ENCODE results near the gene MICAL2. TPM values are rescaled to one million over a fixed set of nuclear protein-coding genes. Genes with fewer than 3 reads are reported as not detected.

Gene MICAL2
- total and polyA plus RNA-seq, 2 donors (not counting 3 experiments of a cell fraction or from before 2014, with no cell fraction given) = 67.6 to 200 TPM

DNA sequence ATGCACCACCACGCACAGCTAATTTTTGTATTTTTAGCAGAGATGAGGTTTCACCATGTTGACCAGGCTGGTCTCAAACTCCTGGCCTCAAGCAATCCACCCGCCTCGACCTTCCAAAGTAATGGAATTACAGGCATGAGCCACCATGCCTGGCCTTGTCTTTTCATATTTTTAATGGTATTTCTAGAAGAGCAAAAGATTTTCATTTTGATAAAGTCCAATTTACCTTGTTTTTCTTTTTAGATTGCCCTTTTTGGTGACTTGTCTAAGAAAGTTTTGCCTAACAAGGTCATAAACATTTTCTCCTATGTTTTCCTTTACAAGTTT is 45.5 kb upstream of the MICAL2 start:
- no peaks in the 10 kb centered on the region for H3K9me3 ChIP-seq (replicated peaks; ENCODE audit: control insufficient read depth, insufficient read depth, low read length)
- dilution Hi-C loops (cut with MboI; ENCODE audit: extremely low pct_ligation_motif_present, low sequenced_read_pairs) (no loop called here), intact Hi-C loops (cut with micrococcal nuclease) (no loop called here)
- H3K4me1 ChIP-seq (ENCODE audit: control insufficient read depth, extremely low read depth, insufficient read depth, low read length) = peaks cover 12% of the 10 kb centered on the region
- FAIRE-seq = no peak
- no peak overlapping the region for H3K27ac ChIP-seq (ENCODE audit: insufficient read depth, low read depth, low read length)
- H4K20me1 ChIP-seq (replicated peaks; ENCODE audit: control insufficient read depth, extremely low read depth, insufficient read depth, low read length) = no peaks in the 10 kb centered on the region
- H3K9me1 ChIP-seq (replicated peaks; ENCODE audit: control insufficient read depth, extremely low read depth, insufficient read depth, low read length) = no peaks in the 10 kb centered on the region
- BruUV-seq (replicated peaks) = no TSS peak
- CTCF ChIA-PET = interaction anchor here (1.4 kb wide), 1 partner anchor 133 kb away, joined by 3 read pairs; no protein-coding TSS in a partner anchor
- H2AFZ ChIP-seq (ENCODE audit: low read depth, low read length) = no peak overlapping the region
- POLR2A ChIA-PET = interaction anchor here (0.6 kb wide), 1 partner anchor 18 kb away, joined by 3 read pairs; no protein-coding TSS in a partner anchor
- no peaks in the 10 kb centered on the region for H3K36me3 ChIP-seq (ENCODE audit: control insufficient read depth in 2 of 2, extremely low read depth in 1 of 2, insufficient read depth in 2 of 2, low read length in 2 of 2)
- no peaks in the 10 kb centered on the region for H3K79me2 ChIP-seq (ENCODE audit: control insufficient read depth, insufficient read depth, low read length)
- H3K9ac ChIP-seq (replicated peaks; ENCODE audit: extremely low read depth, insufficient read depth, low read length) = no peak overlapping the region
- no peak overlapping the region for H3K4me3 ChIP-seq (replicated peaks in 1 of 3; ENCODE audit: insufficient read depth in 1 of 3, low read depth in 1 of 3, low read length in 3 of 3)
- no peak for DNase-seq (ENCODE audit: low read depth, low spot score)
- no peak overlapping the region for H3K4me2 ChIP-seq (ENCODE audit: insufficient read depth, low read length)
- no peak for TF ChIP-seq EZH2 (IDR thresholded peaks at IDR 0.05; ENCODE audit: borderline replicate concordance, low read depth, low read length, severe bottlenecking)
- no peak for TF ChIP-seq JUN (IDR thresholded peaks at IDR 0.05; ENCODE audit: borderline replicate concordance, insufficient read depth, insufficient read length, low read depth)
- TF ChIP-seq MYC (IDR thresholded peaks at IDR 0.05; ENCODE audit: low read depth, low read length) = no peak
- no peak for TF ChIP-seq GATA2 (IDR thresholded peaks at IDR 0.05; ENCODE audit: insufficient read depth, insufficient read length, low read depth, low read length)
- H3K27me3 ChIP-seq (ENCODE audit: control insufficient read depth in 2 of 2, insufficient read depth in 2 of 2, low read length in 2 of 2) = no peaks in the 10 kb centered on the region

DNA sequence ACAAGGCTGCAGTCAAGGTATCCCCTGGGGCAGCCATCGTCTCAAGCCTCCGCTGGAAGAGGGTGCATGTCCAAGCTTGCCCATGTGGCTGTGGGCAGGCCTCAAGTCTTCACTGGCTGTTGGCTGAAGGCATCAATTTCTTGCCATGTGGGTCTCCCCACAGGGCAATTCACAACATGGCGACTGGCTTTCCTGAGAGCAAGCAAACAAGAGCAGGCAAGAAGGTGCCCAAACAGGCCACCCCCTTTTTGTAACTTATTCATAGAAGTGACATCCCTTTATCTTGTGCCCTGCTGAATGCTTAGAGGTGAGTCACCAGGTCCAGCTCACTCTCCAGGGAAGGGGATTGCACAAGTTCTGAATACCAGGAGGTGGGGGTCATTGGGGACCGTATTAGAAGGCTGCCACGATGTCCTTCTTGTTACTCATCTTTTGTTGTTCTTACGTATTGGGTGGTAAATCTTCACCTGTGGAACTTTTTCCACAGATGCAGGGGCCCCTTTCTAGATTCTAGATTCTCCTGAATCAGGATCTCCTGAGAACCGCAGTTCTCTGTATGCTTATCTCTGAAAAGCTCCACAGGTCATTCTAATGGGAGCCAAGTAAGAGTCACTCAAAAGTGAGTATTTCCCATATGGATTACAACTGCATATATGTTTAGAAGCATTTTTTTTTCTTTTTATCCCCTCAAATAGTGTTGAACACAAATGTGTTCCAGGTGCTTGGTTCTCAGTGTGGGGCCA is 44.2 kb upstream of the MICAL2 start:
- peak; percentile 31 for FAIRE-seq
- H3K4me2 ChIP-seq (ENCODE audit: insufficient read depth, low read length) = no peak overlapping the region
- BruUV-seq (replicated peaks) = no TSS peak
- no peak overlapping the region for H3K27ac ChIP-seq (ENCODE audit: insufficient read depth, low read depth, low read length)
- H4K20me1 ChIP-seq (replicated peaks; ENCODE audit: control insufficient read depth, extremely low read depth, insufficient read depth, low read length) = no peaks in the 10 kb centered on the region
- peak; percentile 54 for DNase-seq (ENCODE audit: low read depth, low spot score)
- H3K36me3 ChIP-seq (ENCODE audit: control insufficient read depth in 2 of 2, extremely low read depth in 1 of 2, insufficient read depth in 2 of 2, low read length in 2 of 2) = no peaks in the 10 kb centered on the region
- dilution Hi-C loops (cut with MboI; ENCODE audit: extremely low pct_ligation_motif_present, low sequenced_read_pairs) (no loop called here), intact Hi-C loops (cut with micrococcal nuclease) (no loop called here)
- H3K27me3 ChIP-seq (ENCODE audit: control insufficient read depth in 2 of 2, insufficient read depth in 2 of 2, low read length in 2 of 2) = no peaks in the 10 kb centered on the region
- POLR2A ChIA-PET = no interaction called here
- no peaks in the 10 kb centered on the region for H3K79me2 ChIP-seq (ENCODE audit: control insufficient read depth, insufficient read depth, low read length)
- peak; percentile 50 for TF ChIP-seq JUN (IDR thresholded peaks at IDR 0.05; ENCODE audit: borderline replicate concordance, insufficient read depth, insufficient read length, low read depth)
- peak; percentile 69 for TF ChIP-seq FOS (IDR thresholded peaks at IDR 0.05; ENCODE audit: borderline replicate concordance, insufficient read depth, low read length)
- TF ChIP-seq, protein P1, sequence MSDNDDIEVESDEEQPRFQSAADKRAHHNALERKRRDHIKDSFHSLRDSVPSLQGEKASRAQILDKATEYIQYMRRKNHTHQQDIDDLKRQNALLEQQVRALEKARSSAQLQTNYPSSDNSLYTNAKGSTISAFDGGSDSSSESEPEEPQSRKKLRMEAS (IDR thresholded peaks at IDR 0.05; ENCODE audit: insufficient read depth, insufficient read length) = no peak
- TF ChIP-seq CTCF (IDR thresholded peaks at IDR 0.05; ENCODE audit: extremely low read depth in 1 of 2, insufficient read depth in 1 of 2, low read depth in 1 of 2, low read length in 2 of 2) = no peak
- TF ChIP-seq POLR2A (IDR thresholded peaks at IDR 0.05; ENCODE audit: low read depth, low read length) = no peak
- no peak for TF ChIP-seq POLR2AphosphoS5 (IDR thresholded peaks at IDR 0.05; ENCODE audit: insufficient read depth, low read depth, low read length)
- no peak for TF ChIP-seq MYC (IDR thresholded peaks at IDR 0.05; ENCODE audit: low read depth, low read length)
- TF ChIP-seq GATA2 (IDR thresholded peaks at IDR 0.05; ENCODE audit: insufficient read depth, insufficient read length, low read depth, low read length) = peak; percentile 38
- TF ChIP-seq EZH2 (IDR thresholded peaks at IDR 0.05; ENCODE audit: borderline replicate concordance, low read depth, low read length, severe bottlenecking) = no peak
- CTCF ChIA-PET = interaction anchor here (0.6 to 1.5 kb wide), 9 partner anchors 8 to 215 kb away, joined by 3 to 5 read pairs (median 3); no protein-coding TSS in a partner anchor
- no peaks in the 10 kb centered on the region for H3K9me1 ChIP-seq (replicated peaks; ENCODE audit: control insufficient read depth, extremely low read depth, insufficient read depth, low read length)
- peak overlapping the region; percentile 65 for H2AFZ ChIP-seq (ENCODE audit: low read depth, low read length)
- no peak overlapping the region for H3K9ac ChIP-seq (replicated peaks; ENCODE audit: extremely low read depth, insufficient read depth, low read length)
- H3K9me3 ChIP-seq (replicated peaks; ENCODE audit: control insufficient read depth, insufficient read depth, low read length) = no peaks in the 10 kb centered on the region
- no peak overlapping the region for H3K4me3 ChIP-seq (replicated peaks in 1 of 3; ENCODE audit: insufficient read depth in 1 of 3, low read depth in 1 of 3, low read length in 3 of 3)
- H3K4me1 ChIP-seq (ENCODE audit: control insufficient read depth, extremely low read depth, insufficient read depth, low read length) = peaks cover 12% of the 10 kb centered on the region

Measured in endothelial cell of umbilical vein (primary cell).